ENCODE data around the gene PIGV.
A peak's percentile ranks its signal among the peaks of the same experiment; 100 is the strongest.
"Not testable (repeated sequence)": the region's sequence is repeated elsewhere in the genome, so short reads cannot be mapped to it uniquely, and the experiment has no call there.

PIGV gene

DNA sequence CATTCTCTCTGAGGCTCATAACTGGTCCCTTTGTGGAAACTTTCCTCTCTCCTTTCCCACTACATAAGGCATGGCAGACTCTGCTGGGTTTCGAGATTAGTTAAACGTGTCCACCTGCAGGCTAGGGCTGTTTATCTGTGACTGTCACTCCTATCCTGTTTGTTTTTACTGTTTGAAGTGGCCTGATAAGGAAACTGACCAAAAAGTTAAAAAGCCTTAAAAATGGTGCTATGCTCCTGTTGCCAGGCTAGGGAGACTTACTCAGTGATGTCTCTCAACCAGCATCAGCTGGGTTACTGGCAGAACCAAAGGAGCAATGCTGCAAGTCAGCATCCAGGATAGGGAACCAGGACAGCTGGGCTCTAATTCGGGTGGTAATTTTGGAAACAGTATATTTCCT, 3.9 kb downstream of the PIGV start:
- FAIRE-seq = no peak
- no peak for DNase-seq (ENCODE audit: insufficient read length, low spot score)
- TF ChIP-seq, protein P1, sequence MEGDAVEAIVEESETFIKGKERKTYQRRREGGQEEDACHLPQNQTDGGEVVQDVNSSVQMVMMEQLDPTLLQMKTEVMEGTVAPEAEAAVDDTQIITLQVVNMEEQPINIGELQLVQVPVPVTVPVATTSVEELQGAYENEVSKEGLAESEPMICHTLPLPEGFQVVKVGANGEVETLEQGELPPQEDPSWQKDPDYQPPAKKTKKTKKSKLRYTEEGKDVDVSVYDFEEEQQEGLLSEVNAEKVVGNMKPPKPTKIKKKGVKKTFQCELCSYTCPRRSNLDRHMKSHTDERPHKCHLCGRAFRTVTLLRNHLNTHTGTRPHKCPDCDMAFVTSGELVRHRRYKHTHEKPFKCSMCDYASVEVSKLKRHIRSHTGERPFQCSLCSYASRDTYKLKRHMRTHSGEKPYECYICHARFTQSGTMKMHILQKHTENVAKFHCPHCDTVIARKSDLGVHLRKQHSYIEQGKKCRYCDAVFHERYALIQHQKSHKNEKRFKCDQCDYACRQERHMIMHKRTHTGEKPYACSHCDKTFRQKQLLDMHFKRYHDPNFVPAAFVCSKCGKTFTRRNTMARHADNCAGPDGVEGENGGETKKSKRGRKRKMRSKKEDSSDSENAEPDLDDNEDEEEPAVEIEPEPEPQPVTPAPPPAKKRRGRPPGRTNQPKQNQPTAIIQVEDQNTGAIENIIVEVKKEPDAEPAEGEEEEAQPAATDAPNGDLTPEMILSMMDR (IDR thresholded peaks at IDR 0.05; ENCODE audit: insufficient read depth, missing control alignments) = no peak

DNA sequence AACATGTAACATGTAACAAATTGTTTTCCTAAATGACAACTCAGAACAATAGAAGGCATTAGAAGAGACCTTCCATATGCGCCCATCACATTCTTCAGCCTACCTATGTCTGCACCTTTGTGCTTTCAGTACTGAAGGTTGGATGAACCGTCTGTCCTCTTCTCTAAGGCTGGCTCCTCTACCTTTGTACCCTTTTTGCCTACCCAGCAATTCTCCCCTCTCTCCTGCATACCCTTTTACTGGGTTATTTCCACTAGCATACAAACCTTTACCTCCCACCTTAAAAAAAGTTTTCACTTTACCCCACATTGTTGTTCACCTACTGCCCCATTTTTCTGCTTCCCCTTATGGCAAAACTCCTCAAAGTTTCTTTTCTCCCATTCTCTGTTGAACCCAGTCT, 5.2 kb downstream of the PIGV start:
- DNase-seq (ENCODE audit: insufficient read length, low spot score) (no peak), FAIRE-seq (no peak)
- TF ChIP-seq, protein P1 (IDR thresholded peaks at IDR 0.05; ENCODE audit: insufficient read depth, missing control alignments) = no peak

DNA sequence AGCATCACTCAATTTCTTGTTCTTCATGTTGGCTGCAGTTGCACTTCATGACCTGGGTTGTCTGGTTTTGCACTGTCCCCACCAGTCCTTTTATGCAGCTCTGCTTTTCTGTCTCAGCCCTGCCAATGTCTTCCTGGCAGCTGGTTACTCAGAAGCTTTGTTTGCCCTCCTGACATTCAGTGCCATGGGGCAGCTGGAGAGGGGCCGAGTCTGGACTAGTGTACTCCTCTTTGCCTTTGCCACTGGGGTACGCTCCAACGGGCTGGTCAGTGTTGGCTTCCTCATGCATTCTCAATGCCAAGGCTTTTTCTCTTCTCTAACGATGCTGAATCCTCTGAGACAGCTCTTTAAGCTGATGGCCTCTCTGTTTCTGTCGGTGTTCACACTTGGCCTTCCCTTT, 6.6 kb downstream of the PIGV start:
- TF ChIP-seq, protein P1 (IDR thresholded peaks at IDR 0.05; ENCODE audit: insufficient read depth, missing control alignments) = no peak
- no peak for DNase-seq (ENCODE audit: insufficient read length, low spot score)
- no peak for FAIRE-seq

DNA sequence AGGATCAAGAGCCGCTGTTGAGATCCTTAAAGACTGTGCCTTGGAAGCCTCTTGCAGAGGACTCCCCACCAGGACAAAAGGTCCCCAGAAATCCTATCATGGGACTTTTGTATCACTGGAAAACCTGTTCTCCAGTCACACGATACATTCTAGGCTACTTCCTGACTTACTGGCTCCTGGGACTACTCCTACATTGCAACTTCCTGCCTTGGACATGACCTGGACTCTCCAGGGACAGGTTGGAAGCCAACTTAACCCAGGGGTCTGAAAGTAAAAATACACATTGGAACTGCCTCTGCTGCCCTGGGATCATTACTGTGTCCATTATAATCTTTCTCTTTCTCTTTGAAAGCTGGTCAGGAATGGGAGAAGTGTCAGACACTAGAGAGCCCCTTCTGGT, 9.9 kb downstream of the PIGV start:
- TF ChIP-seq, protein P1 (IDR thresholded peaks at IDR 0.05; ENCODE audit: insufficient read depth, missing control alignments) = no peak
- DNase-seq (ENCODE audit: insufficient read length, low spot score) (no peak), FAIRE-seq (no peak)

DNA sequence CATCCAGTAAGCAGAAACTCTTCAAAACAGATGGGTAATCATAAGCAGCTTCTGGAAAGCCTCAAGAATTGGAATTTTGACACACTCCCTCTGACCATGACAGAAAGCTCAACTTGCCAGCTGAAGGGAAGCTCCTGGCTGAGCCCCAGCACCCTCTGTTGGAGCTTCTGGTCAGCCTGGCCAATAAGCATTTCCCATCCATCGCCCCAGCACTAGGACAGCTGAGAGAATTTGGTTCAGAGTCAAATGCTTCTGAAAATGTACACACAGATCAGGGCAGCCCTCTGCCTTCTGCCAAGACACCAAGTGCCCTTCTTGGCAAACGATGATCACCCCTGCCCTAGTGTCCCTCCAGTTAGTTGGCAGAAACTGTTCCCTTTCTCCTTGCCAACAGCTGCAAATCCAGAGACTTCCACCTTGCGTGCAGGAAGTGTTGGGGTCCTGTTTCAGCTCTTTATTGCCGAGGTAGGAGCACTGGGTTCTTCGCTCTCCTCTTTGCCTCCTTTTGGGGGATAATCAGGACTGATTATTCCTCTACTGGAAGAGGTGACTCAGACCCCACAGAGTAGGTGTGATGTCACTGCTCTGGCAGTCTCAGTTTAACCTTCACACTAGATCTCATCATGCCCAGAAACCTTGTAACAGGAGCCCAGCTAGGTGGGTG, 11.9 kb downstream of the PIGV start:
- TF ChIP-seq, protein P1 (IDR thresholded peaks at IDR 0.05; ENCODE audit: insufficient read depth, missing control alignments) = no peak
- DNase-seq (ENCODE audit: insufficient read length, low spot score) (no peak), FAIRE-seq (no peak)

DNA sequence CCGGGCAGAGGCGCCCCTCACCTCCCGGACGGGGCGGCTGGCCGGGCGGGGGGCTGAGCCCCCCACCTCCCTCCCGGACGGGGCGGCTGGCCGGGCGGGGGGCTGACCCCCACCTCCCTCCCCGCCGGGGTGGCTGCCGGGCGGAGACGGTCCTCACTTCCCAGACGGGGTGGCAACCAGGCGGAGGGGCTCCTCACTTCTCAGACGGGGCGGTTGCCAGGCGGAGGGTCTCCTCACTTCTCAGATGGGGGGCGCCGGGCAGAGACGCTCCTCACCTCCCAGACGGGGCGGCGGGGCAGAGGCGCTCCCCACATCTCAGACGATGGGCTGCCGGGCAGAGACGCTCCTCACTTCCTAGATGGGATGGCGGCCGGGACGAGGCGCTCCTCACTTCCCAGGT, 16.2 kb downstream of the PIGV start:
- DNase-seq (ENCODE audit: insufficient read length, low spot score); FAIRE-seq: not testable (repeated sequence)

DNA sequence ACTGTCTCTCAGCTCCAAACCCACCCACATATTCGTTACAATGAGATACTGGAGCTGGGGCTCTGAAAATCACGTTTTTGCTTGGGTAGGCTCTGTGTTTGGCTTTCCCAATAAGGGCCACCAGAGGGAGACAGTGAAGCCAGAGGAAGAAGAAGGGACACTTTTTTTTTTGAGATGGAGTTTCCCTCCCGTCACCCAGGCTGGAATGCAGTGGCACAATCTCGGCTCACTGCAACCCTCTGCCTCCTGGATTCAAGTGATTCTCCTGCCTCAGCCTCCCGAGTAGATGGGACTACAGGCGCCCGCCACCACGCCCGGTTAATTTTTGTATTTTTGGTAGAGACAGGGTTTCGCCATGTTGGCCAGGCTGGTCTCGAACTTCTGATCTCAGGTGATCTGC, 22.4 kb downstream of the PIGV start:
- FAIRE-seq; DNase-seq (ENCODE audit: insufficient read length, low spot score): not testable (repeated sequence)
- TF ChIP-seq, protein P1 (IDR thresholded peaks at IDR 0.05; ENCODE audit: insufficient read depth, missing control alignments) = peak; percentile 70

DNA sequence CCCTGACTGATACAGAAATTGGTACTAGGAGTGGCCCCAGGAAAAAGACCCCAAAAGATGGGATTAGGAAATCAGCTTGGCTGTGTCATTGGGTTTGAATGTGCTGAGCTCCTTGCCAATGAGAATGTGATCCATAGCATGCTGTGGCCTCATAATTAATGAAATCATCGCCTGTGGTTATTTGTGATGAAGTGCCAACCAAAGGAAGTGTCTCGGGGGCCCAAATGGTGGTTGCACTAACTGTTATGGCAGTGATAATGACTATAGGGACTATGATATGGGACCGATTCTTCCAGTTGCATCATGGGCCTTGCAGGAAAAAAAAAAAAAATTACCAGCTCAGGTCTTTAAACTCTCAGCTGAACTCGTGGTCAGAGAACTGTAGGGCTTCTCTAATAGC, 23.3 kb downstream of the PIGV start:
- FAIRE-seq = no peak
- TF ChIP-seq, protein P1 (IDR thresholded peaks at IDR 0.05; ENCODE audit: insufficient read depth, missing control alignments) = no peak
- no peak for DNase-seq (ENCODE audit: insufficient read length, low spot score)

Measured in D721Med (cell line).